Osteocyte (in vitro differentiated cells): ENCODE results near the gene CYP46A1. TPM values are rescaled to one million over a fixed set of nuclear protein-coding genes. Genes with fewer than 3 reads are reported as not detected.
A peak's percentile ranks its signal among the peaks of the same experiment; 100 is the strongest.

Experiments
- DNase-seq: peaks from one replicate; pipeline ENCODE4 v3.0.0; 2021; ENCODE audit warnings: mixed read lengths; ENCODE audit not compliant: unreplicated experiment; ENCODE audit errors: extremely low spot score
- H3K27ac Mint-ChIP-seq: one replicate; pipeline ENCODE4 v1.8.0; 2021; ENCODE audit warnings: mild to moderate bottlenecking, mixed read lengths; ENCODE audit not compliant: unreplicated experiment
- H3K27me3 Mint-ChIP-seq: one replicate; pipeline ENCODE4 v1.8.0; 2021; ENCODE audit warnings: mixed read lengths; ENCODE audit not compliant: unreplicated experiment
- H3K36me3 Mint-ChIP-seq: one replicate; pipeline ENCODE4 v1.8.0; 2021; ENCODE audit warnings: mixed read lengths; ENCODE audit not compliant: unreplicated experiment
- H3K4me1 Mint-ChIP-seq: one replicate; pipeline ENCODE4 v1.8.0; 2021; ENCODE audit warnings: mixed read lengths; ENCODE audit not compliant: unreplicated experiment
- H3K4me3 Mint-ChIP-seq: one replicate; pipeline ENCODE4 v1.8.0; 2021; ENCODE audit warnings: mild to moderate bottlenecking, moderate library complexity, mixed read lengths; ENCODE audit not compliant: unreplicated experiment
- H3K9me3 Mint-ChIP-seq: one replicate; pipeline ENCODE4 v1.8.0; 2021; ENCODE audit warnings: mixed read lengths; ENCODE audit not compliant: unreplicated experiment
- CTCF ChIP-seq: fragments of 200-600 bp; sonication (generic); IDR thresholded peaks from 2 replicates; pipeline ENCODE4 v1.5.0; 2021; ENCODE audit warnings: antibody characterized with exemption, mild to moderate bottlenecking, moderate library complexity
- total RNA-seq: library from RNA; stranded (reverse); gene quantifications from 2 replicates; pipeline ENCODE4 v1.2.1, GENCODE V29; 2021

CYP46A1 gene
- total RNA-seq, 1 donor from 2014 or later = 1.3 TPM

GRCh38 chr14:99730876-99731546, 46.9 kb downstream of the CYP46A1 start:
- H3K27ac Mint-ChIP-seq = no peak overlapping the region
- peaks cover 3% of the 10 kb centered on the region for H3K4me1 Mint-ChIP-seq
- DNase-seq = no peak

GRCh38 chr14:99731547-99732435, 47.7 kb downstream of the CYP46A1 start:
- Mint-ChIP-seq H3K4me1 (peaks cover 4% of the 10 kb centered on the region), H3K27me3 (no peaks in the 10 kb centered on the region), H3K27ac (no peak overlapping the region), H3K9me3 (no peaks in the 10 kb centered on the region), H3K4me3 (no peak overlapping the region), H3K36me3 (no peaks in the 10 kb centered on the region)
- DNase-seq = no peak
- no peak for TF ChIP-seq CTCF

More at GRCh38 chr14:99730876-99731546, 46.9 kb downstream of the CYP46A1 start:
- H3K36me3 Mint-ChIP-seq = no peaks in the 10 kb centered on the region
- H3K4me3 Mint-ChIP-seq = peak overlapping the region; percentile 62
- TF ChIP-seq CTCF = no peak
- no peaks in the 10 kb centered on the region for H3K9me3 Mint-ChIP-seq
- H3K27me3 Mint-ChIP-seq = no peaks in the 10 kb centered on the region

- Mint-ChIP-seq H3K27ac (no peak overlapping the region), H3K9me3 (no peaks in the 10 kb centered on the region), H3K4me1 (peaks cover 9% of the 10 kb centered on the region), H3K27me3 (no peaks in the 10 kb centered on the region), H3K36me3 (no peaks in the 10 kb centered on the region), H3K4me3 (no peak overlapping the region)
- DNase-seq = no peak
- no peak for TF ChIP-seq CTCF
Measured at GRCh38 chr14:99732436-99733210, 48.5 kb downstream of the CYP46A1 start.

- Mint-ChIP-seq H3K36me3 (no peaks in the 10 kb centered on the region), H3K4me3 (no peak overlapping the region), H3K27ac (no peak overlapping the region), H3K4me1 (peaks cover 9% of the 10 kb centered on the region), H3K27me3 (no peaks in the 10 kb centered on the region), H3K9me3 (no peaks in the 10 kb centered on the region)
- DNase-seq = no peak
- TF ChIP-seq CTCF = no peak
Measured at GRCh38 chr14:99733211-99733539, 49.1 kb downstream of the CYP46A1 start.
